Measurements from ENCODE around the gene UBR3.

- TF ChIP-seq EZH2phosphoT487 (IDR thresholded peaks at IDR 0.05; ENCODE audit: borderline replicate concordance) (no peak), CTCF (conservative IDR thresholded peaks at IDR 0.05; ENCODE audit: low read length) (no peak)
Measured at GRCh38 chr2:169853041-169853668, 25.9 kb downstream of the UBR3 start.

Data from Loucy (cell line).